HCT116 (cell line): ENCODE data around the gene SORBS1.

Experiments used
- CEBPB ChIP-seq: IDR thresholded peaks from 2 replicates; pipeline ENCODE4 v1.6.1; 2012; ENCODE audit warnings: low read depth
- CTCF ChIP-seq, 3 experiments: fragments of 200-600 bp in 1 of 3; sonication (generic) in 1 of 3; IDR thresholded peaks in 2 of 3; conservative IDR thresholded peaks in 1 of 3; 2 replicates each; pipeline ENCODE4 v1.5.1; 2012 to 2017; ENCODE audit warnings: low read depth in 2 of 3, low read length in 2 of 3, antibody characterized with exemption in 1 of 3, borderline replicate concordance in 1 of 3, control low read depth in 1 of 3, mild to moderate bottlenecking in 1 of 3, mixed read lengths in 1 of 3, mixed run types in 1 of 3, moderate library complexity in 1 of 3; ENCODE audit not compliant: insufficient read depth in 1 of 3
- ELF1 ChIP-seq: IDR thresholded peaks from 2 replicates; pipeline ENCODE4 v1.6.1; 2012; ENCODE audit warnings: low read depth, borderline replicate concordance
- EZH2 ChIP-seq: fragments of 200-600 bp; sonication (generic); IDR thresholded peaks from 2 replicates; pipeline ENCODE4 v1.6.1; 2017; ENCODE audit warnings: antibody characterized with exemption, mixed run types
- POLR2AphosphoS5 ChIP-seq: IDR thresholded peaks from 2 replicates; pipeline ENCODE4 v1.6.1; 2011; ENCODE audit warnings: mild to moderate bottlenecking, low read depth, low read length, moderate library complexity
- REST ChIP-seq: IDR thresholded peaks from 2 replicates; pipeline ENCODE4 v1.6.1; 2012; ENCODE audit warnings: low read depth
- SRF ChIP-seq: IDR thresholded peaks from 2 replicates; pipeline ENCODE4 v1.6.1; 2012; ENCODE audit warnings: low read depth
- TF ChIP-seq, protein P1 (sequence below): IDR thresholded peaks from 2 replicates; pipeline ENCODE4 v1.6.1; 2012

GRCh38 chr10:95267251-95267650 is 293.9 kb downstream of the SORBS1 start:
- TF ChIP-seq ELF1 (no peak), CTCF (IDR thresholded peaks at IDR 0.05 in 2 of 3, conservative IDR thresholded peaks at IDR 0.05 in 1 of 3; ENCODE audit: borderline replicate concordance in 1 of 3, insufficient read depth in 1 of 3, low read depth in 2 of 3, low read length in 2 of 3) (no peak), EZH2 (no peak), POLR2AphosphoS5 (no peak), REST (no peak), CEBPB (no peak), SRF (no peak)
- TF ChIP-seq, protein P1, sequence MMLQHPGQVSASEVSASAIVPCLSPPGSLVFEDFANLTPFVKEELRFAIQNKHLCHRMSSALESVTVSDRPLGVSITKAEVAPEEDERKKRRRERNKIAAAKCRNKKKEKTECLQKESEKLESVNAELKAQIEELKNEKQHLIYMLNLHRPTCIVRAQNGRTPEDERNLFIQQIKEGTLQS: no peak
